Stimulated activated CD8-positive, alpha-beta memory T cell treated with anti-CD3 and anti-CD28 coated beads, Interleukin-7, amount 100 ng/mL, for 48 hours (primary cell): ENCODE results near the gene KIF21A.

Source experiments
- DNase-seq, 2 donors: peaks; one replicate each; pipeline ENCODE4 v3.0.0-alpha.2; 2020; ENCODE audit warnings: low read depth in 1 of 2; ENCODE audit errors: extremely low read depth in 1 of 2

The KIF21A gene

GRCh38 chr12:39431797-39432196, 11.1 kb downstream of the KIF21A start:
- DNase-seq: no peak

DNA sequence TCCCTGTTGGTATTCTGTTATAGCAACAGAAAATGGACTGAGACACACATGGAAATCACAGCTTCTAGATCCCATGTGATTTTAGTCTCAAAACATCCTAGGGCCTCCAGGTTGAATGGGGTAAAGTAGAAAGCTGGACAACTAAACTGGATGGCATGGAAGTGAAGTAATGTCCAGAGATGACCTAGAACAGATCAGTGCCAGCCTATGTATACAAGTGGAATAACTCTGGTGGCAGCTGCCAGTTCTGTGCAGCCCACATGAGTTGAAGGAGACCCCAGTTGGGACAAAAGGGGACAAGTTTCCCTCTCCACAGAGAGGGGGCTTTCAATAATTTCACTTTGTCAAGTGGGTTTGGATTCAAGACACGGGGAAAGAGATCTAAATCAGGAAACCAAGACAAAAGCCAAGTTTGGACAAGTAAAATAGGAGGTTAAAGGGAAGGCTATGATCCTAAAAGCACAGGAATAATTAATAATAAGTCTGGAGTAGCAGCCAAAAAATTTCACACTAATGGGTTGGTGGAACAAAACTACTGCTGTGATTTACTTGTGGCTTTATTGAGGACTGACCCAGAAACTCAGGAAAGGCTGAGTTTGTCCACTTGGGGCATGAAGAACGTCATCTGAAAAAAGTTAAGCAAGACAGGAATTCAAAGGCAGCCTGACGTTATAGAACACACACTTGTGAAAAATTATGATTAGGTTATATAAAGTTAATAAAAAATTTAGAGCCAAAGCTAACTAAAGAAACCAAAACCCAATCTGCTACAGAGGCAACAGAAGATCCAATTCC, 11.7 kb downstream of the KIF21A start:
- DNase-seq: no peak

DNA sequence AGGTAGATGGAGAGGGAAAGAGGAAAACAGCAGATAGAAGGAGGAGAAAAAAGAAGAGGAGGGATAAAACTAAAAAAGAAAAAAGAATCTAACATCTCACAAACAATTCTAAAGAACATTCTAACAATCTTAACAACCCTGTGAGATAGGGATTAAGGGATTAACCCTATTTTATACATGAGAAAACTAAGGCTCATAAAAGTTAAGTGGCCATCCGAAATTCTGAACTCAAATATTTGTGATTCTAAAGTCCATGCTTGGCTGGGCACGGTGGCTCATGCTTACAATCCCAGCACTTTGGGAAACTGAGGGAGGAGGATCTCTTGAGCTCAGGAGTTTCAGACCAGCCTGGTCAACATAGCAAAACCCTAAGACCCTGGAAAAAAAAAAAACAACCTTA, 13.1 kb downstream of the KIF21A start:
- no peak for DNase-seq

DNA sequence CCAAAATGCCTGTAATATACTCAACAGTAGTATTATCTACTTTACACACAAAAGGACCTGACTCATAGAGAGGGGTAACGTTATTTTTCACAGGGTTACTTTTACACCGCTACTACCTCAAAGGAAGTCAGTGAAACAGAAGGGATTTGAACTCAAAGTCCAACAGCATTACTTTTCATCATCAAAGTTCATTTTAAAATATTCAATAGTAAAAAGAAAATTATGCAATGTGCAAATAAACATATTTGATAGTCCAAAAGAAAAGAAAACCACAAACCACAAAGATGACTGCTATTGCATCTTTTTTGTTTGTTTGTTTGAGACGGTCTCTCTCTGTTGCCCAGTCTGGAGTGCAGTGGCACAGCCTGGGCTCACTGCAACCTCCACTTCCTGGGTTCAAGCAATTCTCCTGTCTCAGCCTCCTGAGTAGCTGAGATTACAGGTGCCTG, 15.5 kb downstream of the KIF21A start:
- DNase-seq: no peak

DNA sequence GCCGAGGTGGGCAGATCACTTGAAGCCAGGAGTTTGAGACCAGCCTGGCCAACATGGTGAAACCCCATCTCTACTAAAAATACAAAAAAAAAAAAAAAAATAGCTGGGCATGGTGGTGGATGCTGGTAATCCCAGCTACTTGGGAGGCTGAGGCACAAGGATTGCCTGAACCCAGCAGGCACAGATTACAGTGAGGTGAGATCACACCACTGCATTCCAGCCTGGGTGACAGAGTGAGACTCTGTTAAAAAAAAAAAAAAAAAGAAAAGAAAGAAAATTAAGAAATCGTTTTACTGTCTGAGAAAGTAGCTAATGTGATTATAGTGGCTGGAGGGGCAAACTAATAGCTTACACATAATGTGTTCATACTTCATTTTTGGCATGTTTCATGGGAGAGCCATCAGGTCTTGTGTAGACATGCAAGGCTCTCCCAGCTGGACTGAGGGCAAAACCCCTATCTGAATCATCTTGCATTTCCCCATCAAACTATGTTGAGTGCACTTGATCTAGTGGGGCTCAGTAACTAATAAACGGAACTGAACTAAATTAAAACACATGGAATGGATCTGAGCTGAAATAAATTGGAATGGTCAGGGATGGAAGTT, 16.2 kb downstream of the KIF21A start:
- no peak for DNase-seq

DNA sequence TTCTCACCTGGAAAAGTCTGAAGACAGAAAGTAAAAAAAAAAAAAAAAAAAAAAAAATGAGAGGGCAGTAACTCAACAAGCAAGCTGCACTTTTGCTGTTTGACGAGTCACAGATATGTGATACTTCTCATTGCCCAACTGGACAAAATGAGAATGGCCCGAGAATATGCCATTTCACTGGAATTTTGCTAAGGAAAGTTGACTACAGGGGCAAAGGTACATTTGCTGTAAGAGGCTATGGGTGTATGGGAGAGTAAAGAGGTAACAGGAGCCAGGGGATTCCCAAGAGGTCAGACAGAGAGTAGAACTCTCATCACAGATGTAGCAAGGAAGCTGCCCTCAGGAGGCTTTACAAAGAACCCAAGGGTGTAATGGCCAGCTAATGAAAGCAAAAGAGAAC, 22.9 kb downstream of the KIF21A start:
- no peak for DNase-seq

DNA sequence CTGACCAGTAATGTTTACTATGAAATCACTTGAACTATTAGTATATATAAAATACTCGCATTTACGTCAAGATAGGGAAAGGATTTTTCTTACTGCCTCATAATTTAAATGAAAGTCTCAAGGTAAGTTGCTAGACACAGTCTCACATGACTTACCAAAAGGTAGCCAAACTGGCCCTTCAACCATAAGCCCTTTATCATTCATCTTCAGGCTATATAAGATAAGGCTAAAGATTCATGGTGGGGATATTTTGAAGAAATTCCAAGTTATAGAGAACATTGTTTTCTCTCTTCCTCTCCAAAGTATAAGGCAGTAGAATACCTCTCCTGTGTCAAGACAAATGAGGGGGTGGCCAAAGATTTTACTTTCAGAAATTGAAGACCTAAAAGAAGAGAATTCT, 23.4 kb downstream of the KIF21A start:
- no peak for DNase-seq

DNA sequence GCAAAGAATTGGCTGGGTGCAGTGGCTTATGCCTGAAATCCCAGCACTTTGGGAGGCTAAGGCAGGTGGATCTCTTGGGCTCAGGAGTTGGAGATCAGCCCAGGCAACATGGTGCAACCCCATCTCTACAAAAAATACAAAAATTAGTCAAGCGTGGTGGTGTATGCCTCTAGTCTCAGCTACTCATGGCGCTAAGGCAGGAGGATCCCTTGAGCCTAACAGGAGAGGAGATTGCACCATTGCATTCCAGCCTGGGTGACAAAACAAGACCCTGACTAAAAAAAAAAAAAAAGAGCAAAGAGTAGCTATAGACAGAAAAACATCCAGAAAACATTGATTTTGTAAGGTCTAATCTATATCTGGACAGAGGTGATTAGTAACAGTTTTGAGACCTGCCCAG, 25.0 kb downstream of the KIF21A start:
- DNase-seq: no peak

GRCh38 chr12:39413836-39414771, 28.8 kb downstream of the KIF21A start:
- no peak for DNase-seq

DNA sequence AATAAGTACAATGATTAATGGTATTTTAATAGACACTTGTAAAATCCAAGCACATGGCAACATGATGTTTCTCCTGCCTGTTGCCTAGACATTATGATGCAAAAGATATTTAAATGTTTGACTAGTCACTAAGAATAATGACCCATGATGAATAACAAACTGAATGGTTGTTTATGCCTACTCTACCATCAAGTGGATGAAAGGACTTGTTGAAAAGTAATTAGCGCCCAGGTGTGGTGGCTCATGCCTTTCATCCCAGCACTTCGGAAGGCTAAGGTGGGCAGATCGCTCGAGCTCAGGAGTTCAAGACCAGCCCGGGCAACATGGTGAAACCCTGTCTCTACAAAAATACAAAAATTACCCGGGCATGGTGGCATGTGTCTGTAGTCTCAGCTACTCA, 30.7 kb downstream of the KIF21A start:
- DNase-seq: no peak

GRCh38 chr12:39406262-39406661, 36.7 kb downstream of the KIF21A start:
- DNase-seq: no peak

GRCh38 chr12:39405580-39405979, 37.3 kb downstream of the KIF21A start:
- no peak for DNase-seq

DNA sequence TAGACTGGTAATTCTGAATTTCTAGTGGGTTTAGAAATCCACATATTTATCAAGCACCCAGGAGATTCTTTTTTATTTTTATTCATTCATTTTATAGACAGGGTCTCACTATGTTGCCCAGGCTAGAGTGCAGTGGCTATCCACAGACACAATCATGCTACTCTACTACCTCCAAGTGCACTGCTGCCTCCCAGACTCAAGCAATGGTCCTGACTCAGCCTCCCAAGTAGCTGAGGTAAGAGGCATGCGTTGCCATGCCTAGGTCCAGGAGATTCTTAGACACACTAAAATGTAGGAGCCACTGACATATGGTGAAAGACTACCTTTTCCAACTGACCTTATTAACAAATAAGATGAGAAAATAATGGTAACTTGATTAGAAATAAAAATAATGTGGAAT, 38.9 kb downstream of the KIF21A start:
- DNase-seq: no peak

DNA sequence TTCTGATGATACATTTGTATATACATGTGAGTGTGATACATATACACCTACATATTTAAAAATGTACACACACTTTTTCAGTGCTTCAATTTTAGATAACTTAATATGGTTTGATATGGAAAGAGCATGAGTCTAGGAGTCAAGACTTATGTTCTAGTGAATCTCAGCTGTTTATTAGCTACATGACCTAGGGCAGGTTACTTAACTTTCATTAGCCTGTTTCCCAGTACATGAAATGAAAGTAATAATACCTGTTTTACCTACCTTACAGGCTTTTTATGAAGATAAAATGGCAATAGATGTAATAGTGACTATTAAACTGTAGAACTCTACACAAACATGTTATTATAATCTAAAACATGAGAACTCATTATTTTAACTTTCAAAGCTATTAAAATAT, 39.5 kb downstream of the KIF21A start:
- no peak for DNase-seq

GRCh38 chr12:39402922-39403321, 40.0 kb downstream of the KIF21A start:
- no peak for DNase-seq

DNA sequence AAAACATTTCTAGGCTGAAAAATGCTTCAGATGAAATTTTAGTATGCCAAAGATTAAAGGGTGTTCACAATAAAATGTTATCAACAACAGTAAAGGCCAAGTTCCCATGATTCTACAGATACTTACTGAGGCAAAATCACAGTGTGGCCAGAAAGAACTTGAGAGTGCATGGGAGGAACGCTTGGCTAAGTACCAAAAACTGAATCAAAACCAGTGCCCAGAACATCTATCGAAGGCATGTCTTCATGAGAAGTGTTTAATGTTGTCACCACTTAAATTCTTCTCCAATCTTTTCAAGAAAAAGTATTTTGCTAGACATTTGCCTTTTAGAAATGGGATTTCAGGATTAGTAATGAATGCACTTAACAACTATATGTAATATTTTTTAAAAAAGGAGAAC, 41.5 kb downstream of the KIF21A start:
- DNase-seq: no peak

DNA sequence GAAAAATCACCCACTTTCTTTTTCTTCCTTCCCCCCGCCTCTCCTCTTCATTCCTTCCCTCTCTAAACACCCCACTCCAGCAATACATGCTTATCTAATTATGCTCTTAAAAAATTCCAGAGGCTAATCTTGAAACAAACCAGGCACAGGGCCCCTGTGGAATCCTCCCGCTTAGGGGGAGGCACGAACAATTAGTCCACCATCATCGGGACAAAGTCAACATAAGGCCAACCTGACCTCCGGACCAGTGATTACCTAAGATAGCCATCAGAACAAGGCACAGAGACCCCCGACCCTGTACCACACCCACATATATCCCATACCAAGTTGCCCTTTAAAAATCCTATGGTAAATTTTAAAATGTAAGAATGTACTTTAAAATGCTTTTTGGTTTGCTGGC, 47.1 kb downstream of the KIF21A start:
- no peak for DNase-seq

GRCh38 chr12:39393890-39394289, 49.0 kb downstream of the KIF21A start:
- no peak for DNase-seq

GRCh38 chr12:39393179-39393578, 49.7 kb downstream of the KIF21A start:
- DNase-seq: no peak

GRCh38 chr12:39392154-39392925, 50.6 kb downstream of the KIF21A start:
- no peak for DNase-seq

DNA sequence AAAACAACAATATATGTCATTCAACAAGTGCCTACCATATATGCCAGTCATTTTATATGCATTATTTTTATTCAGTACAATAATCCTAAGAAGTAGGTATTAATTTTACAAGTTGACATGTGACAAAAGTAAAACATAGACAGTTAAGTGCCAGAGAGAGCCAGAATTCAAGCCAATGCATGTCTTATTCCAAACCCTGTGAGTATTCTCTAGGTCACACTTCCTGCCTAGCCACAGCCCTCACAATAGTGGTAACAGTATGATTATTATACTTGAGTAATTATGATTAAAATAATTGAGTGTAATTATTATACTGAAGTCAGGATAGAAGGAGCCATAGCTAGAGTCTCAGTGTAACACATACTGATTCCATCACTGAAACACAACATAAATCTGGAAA, 52.2 kb downstream of the KIF21A start:
- DNase-seq: no peak
